Stimulated activated naive CD8-positive, alpha-beta T cell treated with anti-CD3 and anti-CD28 coated beads, Interleukin-15, amount 100 ng/mL, for 72 hours (primary cell): Measurements from ENCODE around the gene COBL.

Experiments used
- ATAC-seq: fragments of 150-1000 bp; cut with Tn5 transposase; 2 replicates; pipeline ENCODE4 v1.10.0; 2021; ENCODE audit warnings: mild to moderate bottlenecking, moderate library complexity
- DNase-seq, 2 donors: peaks; one replicate each; pipeline ENCODE4 v3.0.0; 2021 to 2022
- H3K27ac Mint-ChIP-seq, 2 donors: one replicate each; pipeline ENCODE4 v1.8.0; 2022; ENCODE audit warnings: mild to moderate bottlenecking in 2 of 2, mixed read lengths in 2 of 2, moderate library complexity in 2 of 2
- H3K27me3 Mint-ChIP-seq: one replicate; pipeline ENCODE4 v1.8.0; 2022; ENCODE audit warnings: mixed read lengths
- H3K4me1 Mint-ChIP-seq: one replicate; pipeline ENCODE4 v1.8.0; 2022; ENCODE audit warnings: mild to moderate bottlenecking, mixed read lengths
- H3K4me3 Mint-ChIP-seq, 2 donors: one replicate each; pipeline ENCODE4 v1.8.0; 2022; ENCODE audit warnings: mild to moderate bottlenecking in 2 of 2, mixed read lengths in 2 of 2, moderate library complexity in 1 of 2
- H3K9me3 Mint-ChIP-seq, 2 donors: one replicate each; pipeline ENCODE4 v1.8.0; 2022; ENCODE audit warnings: mixed read lengths in 2 of 2

The COBL gene

DNA sequence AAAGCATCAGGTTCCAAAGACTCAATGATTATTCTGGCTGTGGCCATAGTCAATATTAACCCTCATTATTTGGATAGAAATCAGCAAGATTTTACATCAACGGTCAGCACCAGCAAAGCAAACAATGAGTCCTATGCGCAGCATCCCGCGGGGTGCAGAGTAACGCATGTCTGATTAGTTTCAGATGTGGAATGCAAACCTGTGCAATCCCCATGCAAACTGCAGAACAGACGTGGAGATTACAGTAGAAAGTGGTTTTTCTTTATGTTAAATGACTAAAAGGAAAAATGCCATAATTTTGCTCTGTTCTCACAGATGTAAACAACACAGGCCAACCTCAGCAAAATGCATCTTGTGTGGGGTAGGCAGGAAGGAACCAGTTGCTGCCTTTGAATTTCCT is 275.8 kb downstream of the COBL start:
- H3K4me1 Mint-ChIP-seq: no peaks in the 10 kb centered on the region
- no peak overlapping the region for H3K4me3 Mint-ChIP-seq
- H3K27ac Mint-ChIP-seq: no peak overlapping the region
- DNase-seq (no peak), ATAC-seq (no peak)
- H3K9me3 Mint-ChIP-seq: no peaks in the 10 kb centered on the region
- H3K27me3 Mint-ChIP-seq: peaks cover 13% of the 10 kb centered on the region

DNA sequence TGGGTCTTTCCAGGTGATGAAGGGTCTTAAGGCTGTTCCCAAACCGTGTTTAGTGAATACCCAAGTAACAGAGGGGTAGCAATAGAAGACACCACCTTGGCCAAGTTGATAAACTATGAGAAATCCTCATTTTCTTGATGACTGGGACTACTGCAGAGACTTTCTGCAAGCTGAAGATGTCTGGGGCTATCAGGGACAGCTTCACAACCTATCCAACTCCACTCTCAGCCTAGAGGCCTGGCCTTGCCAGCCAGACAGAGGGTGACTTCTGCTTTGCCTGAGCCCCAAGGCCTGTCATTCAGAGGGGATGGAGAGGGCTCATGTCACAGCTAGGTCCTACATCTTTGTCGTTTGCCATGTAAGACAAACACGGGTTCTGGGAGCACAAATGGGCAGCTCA is 278.0 kb downstream of the COBL start:
- Mint-ChIP-seq H3K27me3 (peaks cover 13% of the 10 kb centered on the region), H3K9me3 (no peaks in the 10 kb centered on the region), H3K27ac (no peak overlapping the region), H3K4me1 (no peaks in the 10 kb centered on the region), H3K4me3 (no peak overlapping the region)
- DNase-seq: no peak
- ATAC-seq: peak; percentile 26

DNA sequence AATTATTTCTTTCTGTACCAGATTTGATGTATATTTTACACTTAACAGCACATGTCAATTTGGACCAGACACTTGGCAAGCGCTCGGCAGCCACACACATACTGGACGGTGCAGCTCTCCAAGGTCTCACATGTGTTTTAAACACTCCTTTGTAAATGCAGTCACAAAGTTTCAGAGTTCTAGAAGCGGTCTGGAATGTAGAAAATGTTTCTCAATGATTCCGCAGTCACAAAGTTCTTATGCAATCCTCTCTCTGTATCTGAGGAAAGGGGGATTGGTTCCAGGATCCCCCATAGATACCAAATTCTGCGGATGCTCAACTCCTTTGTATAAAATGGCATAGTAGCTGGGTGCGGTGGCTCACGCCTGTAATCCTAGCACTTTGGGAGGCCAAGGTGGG is 280.9 kb downstream of the COBL start:
- Mint-ChIP-seq H3K9me3 (no peaks in the 10 kb centered on the region), H3K27ac (no peak overlapping the region), H3K27me3 (peaks cover 13% of the 10 kb centered on the region), H3K4me3 (no peak overlapping the region), H3K4me1 (no peaks in the 10 kb centered on the region)
- DNase-seq (no peak), ATAC-seq (no peak)

DNA sequence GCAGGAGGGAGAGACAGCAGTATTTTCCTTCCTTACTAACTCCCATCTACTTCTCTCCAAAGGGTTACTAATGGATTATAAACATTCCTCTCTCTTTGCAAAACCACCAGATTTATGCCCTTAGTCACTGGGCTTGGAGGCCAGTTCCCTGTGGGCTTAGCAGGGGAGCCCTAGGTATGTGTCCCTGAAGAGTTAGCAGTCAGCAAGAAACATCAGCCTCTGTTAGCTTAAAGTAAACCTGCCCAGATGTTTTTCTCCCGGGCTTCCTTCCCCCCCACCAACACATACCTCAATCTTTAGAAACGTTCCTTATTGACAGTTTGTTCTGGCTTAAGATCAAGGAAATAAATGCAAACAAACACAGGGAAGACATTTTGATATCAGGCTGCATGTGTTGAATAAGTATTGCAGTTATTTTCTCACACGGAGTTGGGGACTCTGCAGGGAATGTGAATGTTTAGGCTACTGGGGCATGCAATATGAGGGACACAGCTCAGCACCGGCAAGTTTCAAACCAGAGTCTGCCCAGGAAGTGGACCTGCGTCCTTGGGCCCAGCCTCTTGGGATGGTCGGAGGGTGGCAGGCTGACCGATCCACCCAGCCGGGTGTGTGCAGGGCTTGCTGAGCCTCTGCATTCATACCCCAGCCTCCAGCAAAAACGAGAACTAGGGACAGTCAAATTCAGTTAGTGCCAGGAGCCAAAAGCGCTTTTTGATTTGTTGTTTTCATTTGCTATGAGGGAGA is 281.9 kb downstream of the COBL start:
- no peaks in the 10 kb centered on the region for H3K4me1 Mint-ChIP-seq
- DNase-seq: no peak
- peaks cover 8% of the 10 kb centered on the region for H3K27me3 Mint-ChIP-seq
- H3K27ac Mint-ChIP-seq: no peak overlapping the region
- no peak for ATAC-seq
- no peaks in the 10 kb centered on the region for H3K9me3 Mint-ChIP-seq
- no peak overlapping the region for H3K4me3 Mint-ChIP-seq

DNA sequence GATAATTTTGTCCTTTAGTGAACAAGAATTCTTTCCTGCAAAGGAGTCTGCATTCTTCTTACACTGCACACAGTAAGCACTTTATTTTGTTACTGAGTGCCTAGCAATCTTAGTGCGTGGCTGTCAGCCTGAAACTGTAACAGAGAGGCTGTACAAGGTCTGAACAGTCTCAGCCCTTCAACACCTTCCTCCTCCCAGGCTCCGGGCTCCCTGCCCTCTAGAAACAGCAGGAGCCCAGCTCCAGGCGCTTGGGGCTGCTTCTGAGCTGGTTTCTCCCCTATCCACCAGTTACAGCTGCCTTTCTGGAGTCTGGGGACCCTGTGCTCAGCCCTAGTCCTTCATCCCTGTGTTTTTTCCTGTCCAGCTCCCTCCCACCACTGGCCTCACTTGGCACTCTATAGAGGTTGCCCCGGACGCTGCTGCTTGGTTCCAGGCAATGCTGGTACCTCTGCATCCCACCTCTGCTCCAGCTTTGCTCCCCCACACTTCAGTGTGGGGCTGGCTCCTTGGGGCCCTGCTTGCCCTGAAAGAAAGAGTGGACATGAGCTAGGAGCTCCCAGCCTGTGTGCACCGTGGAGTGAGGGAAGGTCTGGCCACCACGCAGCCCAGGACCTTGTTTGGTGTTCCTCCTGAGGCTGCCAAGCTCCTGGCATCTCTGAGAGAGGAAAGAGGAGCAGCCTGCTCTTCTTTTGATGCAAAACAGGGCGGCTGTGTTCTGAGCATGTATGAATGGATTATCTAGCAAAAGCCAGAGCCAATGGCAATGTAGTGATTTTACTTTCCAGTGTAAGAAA is 282.7 kb downstream of the COBL start:
- DNase-seq (no peak), ATAC-seq (peak; percentile 21)
- H3K27me3 Mint-ChIP-seq: peaks cover under 1% of the 10 kb centered on the region
- no peak overlapping the region for H3K27ac Mint-ChIP-seq
- no peaks in the 10 kb centered on the region for H3K9me3 Mint-ChIP-seq
- H3K4me1 Mint-ChIP-seq: no peaks in the 10 kb centered on the region
- H3K4me3 Mint-ChIP-seq: no peak overlapping the region

DNA sequence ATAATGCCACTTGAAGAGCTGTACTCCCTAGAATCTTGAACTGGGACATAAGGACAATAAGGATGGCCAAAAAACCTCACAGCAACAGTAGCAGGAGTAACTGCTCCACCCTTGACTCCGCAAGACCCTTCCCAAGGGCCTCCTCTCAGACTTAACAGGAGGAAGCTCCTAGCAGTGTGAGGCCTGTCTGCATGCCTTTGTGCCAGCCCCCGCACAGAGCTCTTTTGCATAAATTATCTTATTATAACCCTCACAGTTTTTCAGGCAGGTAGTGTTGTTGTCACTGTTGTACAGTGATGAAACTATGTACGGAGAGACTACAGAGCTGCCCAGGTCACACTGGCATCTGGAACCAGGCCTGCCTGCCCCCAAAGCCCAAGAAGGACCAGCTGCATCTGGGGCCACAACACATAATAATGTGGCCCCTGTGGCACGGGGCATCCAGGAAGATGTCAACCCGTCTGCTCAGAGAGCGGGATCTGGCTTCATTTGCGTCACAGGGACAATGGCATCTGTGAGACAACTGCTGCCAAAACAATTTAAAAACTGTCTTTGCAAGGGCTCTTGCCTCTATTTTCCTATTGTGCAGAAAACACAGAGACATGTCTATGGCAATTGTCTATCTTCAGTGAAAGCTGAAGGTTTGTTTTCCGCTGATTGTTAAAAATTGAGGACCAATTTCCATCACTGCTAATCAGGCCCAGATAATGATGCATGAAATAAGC is 284.7 kb downstream of the COBL start:
- H3K4me3 Mint-ChIP-seq: no peak overlapping the region
- DNase-seq (no peak), ATAC-seq (no peak)
- no peaks in the 10 kb centered on the region for H3K9me3 Mint-ChIP-seq
- no peak overlapping the region for H3K27ac Mint-ChIP-seq
- no peaks in the 10 kb centered on the region for H3K27me3 Mint-ChIP-seq
- no peaks in the 10 kb centered on the region for H3K4me1 Mint-ChIP-seq

GRCh38 chr7:51031216-51031615 is 285.4 kb downstream of the COBL start:
- Mint-ChIP-seq H3K27me3 (no peaks in the 10 kb centered on the region), H3K4me3 (no peak overlapping the region), H3K4me1 (no peaks in the 10 kb centered on the region), H3K27ac (no peak overlapping the region), H3K9me3 (no peaks in the 10 kb centered on the region)
- DNase-seq (no peak), ATAC-seq (no peak)

DNA sequence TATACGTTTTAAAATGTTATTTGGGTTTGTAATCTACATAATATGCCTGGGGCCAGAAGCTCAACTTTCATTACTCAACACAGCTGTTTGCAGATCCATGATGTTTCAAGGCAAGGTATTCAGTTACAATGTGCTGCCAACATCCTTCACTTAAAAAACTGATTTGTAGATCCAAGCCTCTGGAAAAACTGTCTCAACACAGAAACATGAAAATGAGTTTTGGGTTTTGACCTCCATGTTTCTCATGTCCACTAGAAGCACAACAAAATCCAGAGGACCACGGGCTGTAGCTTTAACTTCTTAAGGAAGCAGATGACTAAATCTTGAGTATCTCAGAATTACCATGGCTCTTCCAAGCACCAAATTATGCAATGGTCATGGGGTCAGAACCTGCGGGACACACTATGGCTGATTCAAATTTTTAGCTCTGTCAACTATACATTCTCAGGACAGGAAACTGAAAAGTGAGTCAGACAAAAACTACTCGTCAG is 286.9 kb downstream of the COBL start:
- Mint-ChIP-seq H3K27ac (no peak overlapping the region), H3K4me1 (no peaks in the 10 kb centered on the region), H3K4me3 (no peak overlapping the region), H3K27me3 (no peaks in the 10 kb centered on the region), H3K9me3 (no peaks in the 10 kb centered on the region)
- ATAC-seq (no peak), DNase-seq (no peak)

DNA sequence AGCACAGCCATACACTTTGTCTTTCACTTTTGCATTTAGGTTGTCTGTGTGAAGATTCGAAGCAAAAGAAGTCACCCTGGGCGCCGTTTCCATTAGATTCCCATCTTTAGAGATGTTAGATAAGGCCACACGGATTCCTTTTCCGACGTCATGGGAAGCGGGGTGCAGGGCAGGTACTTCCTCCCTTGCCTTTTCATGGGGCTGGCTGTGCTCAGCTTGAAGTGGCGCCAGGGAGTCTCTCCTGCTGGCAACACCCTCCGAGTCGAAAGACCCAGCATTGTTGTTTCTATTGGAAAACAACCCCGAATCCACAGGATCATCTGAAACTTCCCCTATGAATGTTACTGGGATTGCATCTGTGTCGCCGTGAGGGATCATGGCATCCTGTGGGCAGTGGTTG is 287.5 kb downstream of the COBL start:
- H3K27ac Mint-ChIP-seq: no peak overlapping the region
- H3K27me3 Mint-ChIP-seq: no peaks in the 10 kb centered on the region
- DNase-seq (no peak), ATAC-seq (no peak)
- H3K4me3 Mint-ChIP-seq: no peak overlapping the region
- H3K4me1 Mint-ChIP-seq: no peaks in the 10 kb centered on the region
- H3K9me3 Mint-ChIP-seq: no peaks in the 10 kb centered on the region

- DNase-seq (no peak), ATAC-seq (peak; percentile 24)
- H3K27me3 Mint-ChIP-seq: no peaks in the 10 kb centered on the region
- no peak overlapping the region for H3K27ac Mint-ChIP-seq
- H3K9me3 Mint-ChIP-seq: no peaks in the 10 kb centered on the region
- H3K4me1 Mint-ChIP-seq: no peaks in the 10 kb centered on the region
- H3K4me3 Mint-ChIP-seq: no peak overlapping the region
Measured at GRCh38 chr7:51027935-51028830, 288.4 kb downstream of the COBL start.

DNA sequence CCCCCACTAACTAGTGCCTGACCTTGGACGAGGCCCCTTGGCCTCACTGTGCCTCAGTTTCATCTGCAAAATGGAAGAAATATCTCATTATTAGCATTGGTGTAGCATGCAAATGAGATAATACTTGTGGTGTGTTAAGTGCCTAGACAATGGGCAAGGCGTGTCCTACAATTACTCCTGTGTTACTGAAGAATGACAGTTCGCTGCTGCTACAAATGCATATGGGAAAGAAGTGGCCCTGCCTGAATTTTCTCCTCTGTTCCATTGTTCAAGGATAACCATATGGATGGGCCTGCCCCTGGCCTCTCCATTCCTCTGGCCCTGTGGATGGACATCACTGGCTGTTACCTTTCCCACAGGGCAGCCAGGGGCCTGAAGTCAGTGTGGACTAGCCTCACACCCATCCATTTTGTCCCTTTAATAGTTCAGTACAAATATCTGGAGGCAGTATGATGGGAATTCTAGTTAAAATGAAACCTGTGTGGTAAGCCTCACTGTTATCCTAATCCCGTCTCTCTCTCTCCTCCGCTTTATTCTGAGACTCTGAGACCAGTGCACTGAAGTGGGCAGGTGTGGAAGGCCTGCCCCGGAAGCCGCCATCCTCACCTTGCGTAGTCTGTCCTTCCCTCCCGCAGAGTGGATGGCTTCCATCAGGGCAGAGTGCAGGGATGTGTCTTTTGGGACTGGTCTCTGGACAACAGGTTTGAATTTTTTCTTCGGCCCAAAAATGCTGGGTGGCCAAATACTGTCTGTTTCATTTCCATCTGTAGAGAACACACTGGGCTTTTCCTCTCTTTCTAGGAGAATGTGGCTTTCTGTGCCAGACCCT is 289.3 kb downstream of the COBL start:
- DNase-seq: no peak
- Mint-ChIP-seq H3K4me3 (no peak overlapping the region), H3K27ac (no peak overlapping the region), H3K9me3 (no peaks in the 10 kb centered on the region), H3K4me1 (no peaks in the 10 kb centered on the region), H3K27me3 (no peaks in the 10 kb centered on the region)
- ATAC-seq: no peak

DNA sequence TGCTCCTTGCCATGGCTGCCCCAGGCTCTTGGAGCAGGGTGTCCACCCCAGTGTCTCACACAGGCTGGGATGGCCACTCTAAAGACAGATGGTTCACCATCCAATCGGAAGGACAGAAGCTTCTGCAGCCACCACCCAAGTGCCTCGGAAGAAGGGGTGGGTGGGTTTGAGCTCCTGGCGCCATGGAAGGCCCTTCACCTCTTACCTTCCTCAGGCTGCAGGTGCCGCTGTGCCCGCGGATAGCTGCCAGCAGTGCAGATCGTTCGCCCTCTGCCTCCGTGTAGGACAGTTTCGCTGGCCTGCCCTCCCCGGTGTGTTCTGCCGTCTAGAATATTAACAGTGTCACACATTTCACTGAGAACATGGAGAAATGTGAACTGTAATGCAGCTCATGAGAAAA is 290.3 kb downstream of the COBL start:
- Mint-ChIP-seq H3K27me3 (no peaks in the 10 kb centered on the region), H3K9me3 (no peaks in the 10 kb centered on the region), H3K27ac (no peak overlapping the region), H3K4me1 (no peaks in the 10 kb centered on the region), H3K4me3 (no peak overlapping the region)
- DNase-seq: no peak
- ATAC-seq: no peak

- ATAC-seq: no peak
- Mint-ChIP-seq H3K27ac (no peak overlapping the region), H3K4me3 (no peak overlapping the region), H3K4me1 (no peaks in the 10 kb centered on the region), H3K9me3 (no peaks in the 10 kb centered on the region), H3K27me3 (no peaks in the 10 kb centered on the region)
- no peak for DNase-seq
Measured at GRCh38 chr7:51025668-51026067, 290.9 kb downstream of the COBL start.

GRCh38 chr7:51024867-51025266 is 291.7 kb downstream of the COBL start:
- Mint-ChIP-seq H3K27ac (peak overlapping the region in 1 of 2 donors; percentile 93), H3K4me3 (no peak overlapping the region), H3K9me3 (no peaks in the 10 kb centered on the region), H3K27me3 (no peaks in the 10 kb centered on the region), H3K4me1 (no peaks in the 10 kb centered on the region)
- DNase-seq (no peak), ATAC-seq (no peak)
